ENCODE results near the gene C1orf159.
"Not testable (repeated sequence)": the region's sequence is repeated elsewhere in the genome, so short reads cannot be mapped to it uniquely, and the experiment has no call there.

GRCh38 chr1:1077396-1077795, 38.5 kb downstream of the C1orf159 start:
- TF ChIP-seq CTCF (IDR thresholded peaks at IDR 0.05); POLR2A (IDR thresholded peaks at IDR 0.05); POLR2AphosphoS5 (IDR thresholded peaks at IDR 0.05; ENCODE audit: insufficient read depth in 1 of 2, low read depth in 1 of 2): not testable (repeated sequence)
